ENCODE results near the gene UCN3.

Gene UCN3

DNA sequence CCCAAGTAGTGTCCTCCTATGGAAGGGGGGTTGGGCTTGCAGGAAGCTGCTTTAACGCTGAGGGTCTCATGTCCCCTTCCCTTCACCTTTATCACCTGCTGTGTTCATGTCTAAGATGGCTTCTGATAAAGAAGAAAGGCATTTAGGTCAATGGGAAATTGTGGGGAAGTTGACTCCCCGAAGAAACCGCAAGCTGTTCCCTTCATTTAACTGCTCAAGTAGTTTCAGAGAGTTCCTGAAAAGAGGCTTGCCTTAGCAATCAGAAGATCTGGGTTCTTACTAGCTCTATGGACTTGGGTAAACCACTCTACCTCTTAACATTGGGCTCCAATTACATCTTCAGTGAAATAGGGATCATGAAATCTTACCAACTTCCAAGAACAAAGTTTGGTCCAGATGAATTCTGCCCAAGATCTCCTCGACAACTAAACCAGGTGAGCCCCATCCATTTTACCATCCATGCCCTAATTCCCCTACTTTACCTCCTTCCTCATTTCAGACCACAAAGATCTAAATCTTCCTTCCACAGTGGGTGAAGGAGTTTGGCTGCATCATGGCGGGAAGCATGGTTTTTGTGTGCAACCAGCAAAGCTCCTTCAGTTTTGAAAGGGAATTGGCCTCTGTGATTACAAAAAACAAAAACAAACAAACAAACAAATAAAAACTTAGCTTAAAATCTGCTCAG, 30.4 kb upstream of the UCN3 start:
- no peak overlapping the region for H3K4me3 ChIP-seq (replicated peaks; ENCODE audit: low read depth, low read length)
- TF ChIP-seq, protein P1, sequence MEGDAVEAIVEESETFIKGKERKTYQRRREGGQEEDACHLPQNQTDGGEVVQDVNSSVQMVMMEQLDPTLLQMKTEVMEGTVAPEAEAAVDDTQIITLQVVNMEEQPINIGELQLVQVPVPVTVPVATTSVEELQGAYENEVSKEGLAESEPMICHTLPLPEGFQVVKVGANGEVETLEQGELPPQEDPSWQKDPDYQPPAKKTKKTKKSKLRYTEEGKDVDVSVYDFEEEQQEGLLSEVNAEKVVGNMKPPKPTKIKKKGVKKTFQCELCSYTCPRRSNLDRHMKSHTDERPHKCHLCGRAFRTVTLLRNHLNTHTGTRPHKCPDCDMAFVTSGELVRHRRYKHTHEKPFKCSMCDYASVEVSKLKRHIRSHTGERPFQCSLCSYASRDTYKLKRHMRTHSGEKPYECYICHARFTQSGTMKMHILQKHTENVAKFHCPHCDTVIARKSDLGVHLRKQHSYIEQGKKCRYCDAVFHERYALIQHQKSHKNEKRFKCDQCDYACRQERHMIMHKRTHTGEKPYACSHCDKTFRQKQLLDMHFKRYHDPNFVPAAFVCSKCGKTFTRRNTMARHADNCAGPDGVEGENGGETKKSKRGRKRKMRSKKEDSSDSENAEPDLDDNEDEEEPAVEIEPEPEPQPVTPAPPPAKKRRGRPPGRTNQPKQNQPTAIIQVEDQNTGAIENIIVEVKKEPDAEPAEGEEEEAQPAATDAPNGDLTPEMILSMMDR (IDR thresholded peaks at IDR 0.05; ENCODE audit: low read length, missing control alignments) = no peak
- no peak for DNase-seq (ENCODE audit: low read depth)

DNA sequence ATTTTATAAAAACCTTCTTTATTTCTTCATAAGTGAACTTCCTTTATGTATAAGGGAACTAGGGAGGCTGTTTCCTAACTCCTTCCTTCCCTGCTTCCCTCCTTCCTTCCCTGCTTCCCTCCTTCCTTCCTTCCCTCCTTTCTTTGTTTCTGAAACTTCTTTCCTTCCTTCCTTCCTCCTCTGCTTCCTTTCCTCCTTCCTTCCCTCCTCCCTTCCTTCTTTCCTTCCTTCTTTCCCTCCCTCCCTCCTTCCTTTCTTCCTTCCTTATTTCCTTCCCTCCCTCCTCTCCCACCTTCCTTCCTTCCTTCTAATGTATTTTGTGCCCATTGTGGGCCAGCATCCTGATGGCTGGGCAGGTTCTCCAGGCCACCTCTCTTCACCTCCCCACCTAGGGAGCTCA, 26.8 kb upstream of the UCN3 start:
- H3K4me3 ChIP-seq (replicated peaks; ENCODE audit: low read depth, low read length) = no peak overlapping the region
- DNase-seq (ENCODE audit: low read depth) = no peak
- TF ChIP-seq, protein P1 (IDR thresholded peaks at IDR 0.05; ENCODE audit: low read length, missing control alignments) = no peak

GRCh38 chr10:5343092-5343491, 21.7 kb upstream of the UCN3 start:
- H3K4me3 ChIP-seq (replicated peaks; ENCODE audit: low read depth, low read length) = no peak overlapping the region
- no peak for DNase-seq (ENCODE audit: low read depth)
- TF ChIP-seq, protein P1 (IDR thresholded peaks at IDR 0.05; ENCODE audit: low read length, missing control alignments) = no peak

- DNase-seq (ENCODE audit: low read depth) = peak; percentile 16
- H3K4me3 ChIP-seq (replicated peaks; ENCODE audit: low read depth, low read length) = no peak overlapping the region
- TF ChIP-seq, protein P1 (IDR thresholded peaks at IDR 0.05; ENCODE audit: low read length, missing control alignments) = peak; percentile 10
Observed at GRCh38 chr10:5343561-5343960, 21.2 kb upstream of the UCN3 start.

DNA sequence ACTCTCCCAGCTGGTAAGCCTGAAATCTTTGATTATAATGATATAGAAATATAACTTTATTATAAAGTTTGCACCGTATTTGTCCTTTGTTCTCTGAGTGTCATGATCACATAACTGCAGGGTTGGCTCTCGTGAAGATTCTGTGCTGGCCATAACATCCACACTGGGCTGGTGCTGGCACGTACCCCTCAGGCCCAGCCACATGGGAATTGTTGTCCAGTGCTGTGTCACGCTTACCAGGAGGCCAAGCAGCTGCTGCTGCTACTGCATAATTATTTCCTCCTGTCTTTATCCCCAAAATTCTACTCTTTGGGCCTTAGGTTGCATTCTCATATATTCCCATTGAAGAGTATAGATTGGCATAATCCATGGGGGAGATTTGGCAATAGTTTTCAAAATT, 20.8 kb upstream of the UCN3 start:
- TF ChIP-seq, protein P1 (IDR thresholded peaks at IDR 0.05; ENCODE audit: low read length, missing control alignments) = no peak
- no peak for DNase-seq (ENCODE audit: low read depth)

DNA sequence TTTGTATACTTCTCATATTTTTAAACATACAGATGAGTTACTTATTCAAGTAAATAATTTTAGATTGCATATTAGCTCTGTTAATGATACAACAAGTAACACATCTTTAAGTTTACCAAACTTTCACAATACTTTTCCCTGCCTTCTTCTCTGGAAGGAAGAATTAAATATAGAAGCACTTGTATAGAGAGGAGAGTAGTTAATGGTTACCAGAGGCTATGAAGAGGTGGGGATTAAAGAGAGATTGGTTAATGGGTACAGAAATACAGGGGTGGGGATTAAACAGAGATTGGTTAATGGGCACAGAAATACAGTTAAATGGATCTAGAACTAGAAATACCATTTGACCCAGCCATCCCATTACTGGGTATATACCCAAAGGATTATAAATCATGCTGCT, 20.0 kb upstream of the UCN3 start:
- H3K4me3 ChIP-seq (replicated peaks; ENCODE audit: low read depth, low read length) = no peak overlapping the region
- TF ChIP-seq, protein P1 (IDR thresholded peaks at IDR 0.05; ENCODE audit: low read length, missing control alignments) = no peak
- DNase-seq (ENCODE audit: low read depth) = no peak

More for the DNA sequence above, 20.8 kb upstream of the UCN3 start:
- no peak overlapping the region for H3K4me3 ChIP-seq (replicated peaks; ENCODE audit: low read depth, low read length)

GRCh38 chr10:5346881-5347280, 17.9 kb upstream of the UCN3 start:
- no peak for DNase-seq (ENCODE audit: low read depth)
- TF ChIP-seq, protein P1 (IDR thresholded peaks at IDR 0.05; ENCODE audit: low read length, missing control alignments) = no peak
- no peak overlapping the region for H3K4me3 ChIP-seq (replicated peaks; ENCODE audit: low read depth, low read length)
